AG10803 (cell line): ENCODE data around the gene NLGN4X.
A peak's percentile ranks its signal among the peaks of the same experiment; 100 is the strongest.
"Not testable (repeated sequence)": the region's sequence is repeated elsewhere in the genome, so short reads cannot be mapped to it uniquely, and the experiment has no call there.

Experiments
- DNase-seq: peaks from one replicate; pipeline ENCODE4 v3.0.0; 2010; ENCODE audit warnings: low read depth
- H3K4me3 ChIP-seq: 2 replicates; pipeline ENCODE4 v1.5.1; 2011; ENCODE audit warnings: mild to moderate bottlenecking, low read length, control low read depth
- TF ChIP-seq, protein P1 (sequence below): conservative IDR thresholded peaks from 2 replicates; pipeline ENCODE4 v1.5.1; 2011; ENCODE audit warnings: mild to moderate bottlenecking, low read length, control low read depth, inconsistent platforms

NLGN4X gene

DNA sequence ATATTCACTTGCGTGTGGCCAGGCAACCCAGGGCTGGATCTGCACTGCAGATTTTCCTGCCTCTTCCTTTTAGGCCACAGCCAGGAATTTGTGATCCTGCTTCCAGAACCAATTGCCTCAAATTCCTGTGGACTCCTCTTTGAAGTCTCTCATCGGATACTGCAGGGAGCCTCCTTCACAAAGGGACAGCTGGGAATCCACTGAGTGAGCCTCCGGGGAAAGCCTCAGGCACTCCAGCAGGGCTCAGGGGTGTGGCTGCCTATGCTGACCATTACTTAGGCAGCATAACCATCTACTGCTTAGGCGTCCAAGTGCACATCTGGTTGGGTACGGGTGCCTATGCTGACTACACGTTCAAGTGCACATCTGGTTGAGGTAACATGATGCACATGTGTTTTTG is 321.5 kb downstream of the NLGN4X start:
- TF ChIP-seq, protein P1, sequence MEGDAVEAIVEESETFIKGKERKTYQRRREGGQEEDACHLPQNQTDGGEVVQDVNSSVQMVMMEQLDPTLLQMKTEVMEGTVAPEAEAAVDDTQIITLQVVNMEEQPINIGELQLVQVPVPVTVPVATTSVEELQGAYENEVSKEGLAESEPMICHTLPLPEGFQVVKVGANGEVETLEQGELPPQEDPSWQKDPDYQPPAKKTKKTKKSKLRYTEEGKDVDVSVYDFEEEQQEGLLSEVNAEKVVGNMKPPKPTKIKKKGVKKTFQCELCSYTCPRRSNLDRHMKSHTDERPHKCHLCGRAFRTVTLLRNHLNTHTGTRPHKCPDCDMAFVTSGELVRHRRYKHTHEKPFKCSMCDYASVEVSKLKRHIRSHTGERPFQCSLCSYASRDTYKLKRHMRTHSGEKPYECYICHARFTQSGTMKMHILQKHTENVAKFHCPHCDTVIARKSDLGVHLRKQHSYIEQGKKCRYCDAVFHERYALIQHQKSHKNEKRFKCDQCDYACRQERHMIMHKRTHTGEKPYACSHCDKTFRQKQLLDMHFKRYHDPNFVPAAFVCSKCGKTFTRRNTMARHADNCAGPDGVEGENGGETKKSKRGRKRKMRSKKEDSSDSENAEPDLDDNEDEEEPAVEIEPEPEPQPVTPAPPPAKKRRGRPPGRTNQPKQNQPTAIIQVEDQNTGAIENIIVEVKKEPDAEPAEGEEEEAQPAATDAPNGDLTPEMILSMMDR = no peak
- H3K4me3 ChIP-seq = no peak overlapping the region

GRCh38 chrX:5903586-5904190 is 325.0 kb downstream of the NLGN4X start:
- not testable (repeated sequence) for DNase-seq, H3K4me3 ChIP-seq

More for the DNA sequence above, 321.5 kb downstream of the NLGN4X start:
- DNase-seq = no peak

DNA sequence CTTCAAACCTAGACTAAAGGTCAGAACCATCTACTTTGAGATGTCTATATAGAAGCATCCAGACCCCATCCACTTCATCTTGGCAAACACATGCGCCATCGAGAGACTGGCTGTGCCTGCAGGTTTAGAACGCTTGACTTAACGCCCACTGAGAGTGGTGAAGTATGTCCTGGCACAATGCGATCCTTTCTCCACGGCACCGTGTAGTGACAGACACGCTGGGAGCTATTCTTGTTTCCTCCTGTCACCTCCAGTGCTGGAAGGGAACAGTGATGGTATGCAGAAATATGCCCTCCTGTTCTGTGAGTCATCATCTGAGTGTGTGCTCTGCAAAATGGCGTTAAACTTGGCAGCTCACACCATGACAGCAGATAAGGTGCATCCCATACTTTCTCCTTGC is 330.2 kb downstream of the NLGN4X start:
- TF ChIP-seq, protein P1 = no peak
- DNase-seq = no peak
- no peak overlapping the region for H3K4me3 ChIP-seq

GRCh38 chrX:5891378-5891777 is 337.3 kb downstream of the NLGN4X start:
- DNase-seq = no peak
- H3K4me3 ChIP-seq = no peak overlapping the region
- TF ChIP-seq, protein P1 = no peak

DNA sequence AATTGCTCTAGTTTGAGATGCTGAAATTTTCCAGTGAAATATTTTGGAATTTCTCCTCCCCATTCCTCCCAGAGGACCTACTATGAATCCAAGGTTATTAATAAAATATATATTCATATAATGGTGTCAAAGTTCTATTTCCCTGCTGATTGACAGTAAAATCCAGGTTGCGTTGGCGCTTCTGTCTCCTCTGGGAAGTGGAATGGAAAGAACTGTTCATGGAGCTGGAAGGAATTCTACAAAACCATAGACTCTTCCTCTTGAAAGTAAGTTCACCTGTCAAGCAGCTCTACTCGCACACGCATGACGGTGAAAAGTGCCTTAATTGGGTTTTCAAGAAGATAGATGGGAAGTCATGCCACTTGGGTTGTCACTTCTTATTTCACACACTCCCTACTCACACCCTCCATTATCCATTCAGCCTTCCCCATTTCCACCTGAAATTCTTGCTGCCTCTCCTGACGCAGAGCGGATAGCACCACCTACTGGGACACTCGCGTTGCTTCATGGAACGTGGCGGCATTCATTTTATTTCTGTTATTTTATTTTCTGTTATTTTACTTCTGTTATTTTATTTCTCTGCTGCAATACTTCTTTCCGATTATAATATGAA is 351.6 kb downstream of the NLGN4X start:
- no peak overlapping the region for H3K4me3 ChIP-seq
- peak; percentile 0 for DNase-seq
- TF ChIP-seq, protein P1 = peak; percentile 45

DNA sequence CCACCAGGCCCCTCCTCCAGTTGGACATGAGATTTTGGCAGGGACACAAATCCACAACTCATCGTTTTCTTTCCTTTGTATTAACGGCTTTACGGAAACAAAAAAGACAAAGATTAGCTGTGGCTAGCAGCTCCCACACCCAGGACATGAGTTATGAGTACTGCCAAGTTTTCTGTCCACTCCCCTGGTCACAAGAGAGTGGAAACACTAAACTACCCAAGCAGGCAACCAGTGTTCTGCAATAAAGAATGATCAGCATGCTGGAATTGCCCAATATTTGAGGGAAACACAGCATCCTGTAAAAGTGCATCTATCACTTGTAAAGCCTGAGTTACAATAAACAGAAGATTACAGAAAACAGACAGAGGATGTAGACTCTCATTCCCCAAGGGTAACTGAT is 358.4 kb downstream of the NLGN4X start:
- peak; percentile 16 for DNase-seq
- TF ChIP-seq, protein P1 = no peak
- no peak overlapping the region for H3K4me3 ChIP-seq

DNA sequence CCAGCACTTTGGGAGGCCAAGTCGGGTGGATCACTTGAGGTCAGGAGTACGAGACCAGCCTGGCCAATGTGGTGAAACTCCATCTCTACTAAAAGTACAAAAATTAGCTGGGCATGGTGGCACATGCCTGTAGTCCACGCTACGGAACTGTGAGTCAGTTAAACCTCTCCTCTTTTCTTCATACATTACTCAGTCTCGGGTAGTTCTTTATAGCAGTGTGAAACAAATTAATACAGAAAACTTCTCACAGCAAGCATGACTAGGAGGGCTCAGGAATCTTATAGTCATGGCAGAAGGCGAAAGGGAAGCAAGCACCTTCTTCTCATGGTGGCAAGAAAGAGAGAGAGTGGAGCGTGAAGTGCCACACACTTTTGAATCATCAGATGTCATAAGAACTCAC is 358.9 kb downstream of the NLGN4X start:
- TF ChIP-seq, protein P1 = no peak
- DNase-seq = no peak
- no peak overlapping the region for H3K4me3 ChIP-seq

DNA sequence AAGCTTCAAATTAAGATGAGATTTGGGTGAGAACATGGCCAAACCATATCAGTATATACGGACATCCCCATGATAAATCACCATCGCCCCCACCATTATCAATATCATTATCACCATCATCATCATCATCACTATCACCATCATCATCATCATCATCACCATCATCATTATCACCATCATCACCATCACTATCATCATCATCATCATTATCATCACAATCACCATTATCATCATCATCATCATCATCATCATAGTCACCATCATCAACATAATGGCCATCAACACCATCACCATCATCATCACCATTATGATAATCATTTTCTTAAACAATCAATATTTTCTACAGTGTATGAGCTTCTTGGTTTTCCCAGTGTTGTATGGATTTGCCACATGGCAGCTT is 360.9 kb downstream of the NLGN4X start:
- no peak for DNase-seq
- TF ChIP-seq, protein P1 = no peak
- no peak overlapping the region for H3K4me3 ChIP-seq
